ENCODE measurements around the gene FGFRL1. TPM values are rescaled to one million over a fixed set of nuclear protein-coding genes. Genes with fewer than 3 reads are reported as not detected.

The FGFRL1 gene
- total RNA-seq, 1 experiment from 2014 or later: 82.5 TPM

DNA sequence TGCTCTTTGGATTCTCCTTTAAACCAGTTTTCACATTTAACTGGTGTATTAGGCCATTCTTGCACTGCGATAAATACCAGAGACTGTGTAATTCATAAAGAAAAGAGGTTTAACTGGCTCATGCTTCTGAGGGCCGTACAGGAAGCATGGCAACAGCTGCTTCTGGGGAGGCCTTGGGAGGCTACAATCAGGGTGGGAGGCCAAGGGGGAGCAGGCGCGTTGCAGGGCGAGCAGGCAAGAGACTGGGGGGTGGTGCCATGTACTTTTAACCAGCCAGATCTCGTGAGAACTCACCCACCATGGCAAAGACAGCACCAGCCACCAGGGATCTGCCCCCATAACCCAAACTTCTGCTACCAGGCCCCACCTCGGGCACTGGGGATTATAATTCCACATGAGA is 63.8 kb downstream of the FGFRL1 start:
- no peak for DNase-seq (ENCODE audit: low read depth)

DNA sequence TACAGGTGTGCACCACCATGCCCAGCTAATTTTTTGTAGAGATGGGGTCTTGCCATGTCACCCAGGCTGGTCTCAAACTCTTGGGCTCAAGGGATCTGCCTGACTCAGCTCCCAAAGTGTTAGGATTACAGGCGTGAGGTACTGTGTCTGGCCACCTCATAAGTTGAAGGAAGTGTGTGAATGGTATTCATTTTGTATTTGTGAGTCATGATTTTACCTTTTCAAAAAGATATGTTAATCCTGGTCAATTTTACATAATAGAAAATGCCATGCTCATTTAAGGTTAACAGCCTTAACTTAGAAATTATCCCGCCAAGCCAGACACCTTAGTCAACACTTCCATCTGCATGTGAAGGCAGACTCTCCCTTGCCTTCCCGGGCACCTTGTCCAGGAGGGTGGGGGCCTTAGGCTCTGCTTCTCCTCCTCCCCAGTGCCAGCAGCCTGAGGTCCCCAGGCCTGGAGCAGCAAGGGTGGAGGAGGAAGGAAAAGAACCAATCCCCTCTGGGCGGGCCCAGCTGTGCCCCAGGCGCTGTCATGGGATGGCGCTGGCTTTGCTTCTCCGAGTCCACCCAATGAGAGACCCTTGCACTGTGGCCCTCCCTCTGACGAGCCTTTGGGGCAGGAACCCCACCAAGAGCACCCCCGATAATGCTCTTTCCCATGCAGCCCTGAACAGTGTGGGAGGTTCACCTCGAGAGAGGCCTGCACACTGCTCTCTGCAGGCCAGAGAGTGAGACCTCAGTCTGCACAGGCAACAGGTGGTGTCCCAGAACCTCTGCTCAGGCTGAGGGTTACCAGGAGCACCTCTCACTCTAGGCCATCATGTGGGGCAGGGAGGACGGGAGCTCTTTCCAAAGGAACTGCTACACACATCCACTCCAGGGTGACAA is 64.6 kb downstream of the FGFRL1 start:
- no peak for DNase-seq (ENCODE audit: low read depth)

Other genes starting within 250 kb of the FGFRL1 start
- not detected in 2 replicates for gene CPLX1, start 185.5 kb upstream of the FGFRL1 start, total RNA-seq (2014; rRNA removed; shearing (Covaris generic))
- gene GAK, start 79.3 kb upstream of the FGFRL1 start, total RNA-seq (2014; rRNA removed; shearing (Covaris generic)): 48.3 and 67.5 TPM in 2 replicates
- 31.6 and 36.9 TPM in 2 replicates for gene TMEM175, start 79.2 kb upstream of the FGFRL1 start, total RNA-seq (2014; rRNA removed; shearing (Covaris generic))
- gene DGKQ, start 38.1 kb upstream of the FGFRL1 start, total RNA-seq (2014; rRNA removed; shearing (Covaris generic)): 4.8 and 9.3 TPM in 2 replicates
- 3.4 and 11.9 TPM in 2 replicates for gene IDUA, start 24.6 kb upstream of the FGFRL1 start, total RNA-seq (2014; rRNA removed; shearing (Covaris generic))
- gene SLC26A1, start 18.2 kb upstream of the FGFRL1 start, total RNA-seq (2014; rRNA removed; shearing (Covaris generic)): not detected in 2 replicates
- 24.1 and 25.2 TPM in 2 replicates for gene RNF212, start 101.9 kb downstream of the FGFRL1 start, total RNA-seq (2014; rRNA removed; shearing (Covaris generic))
- 0.07 TPM in 1 of 2 replicates, not detected in the other for gene SPON2, start 161.0 kb downstream of the FGFRL1 start, total RNA-seq (2014; rRNA removed; shearing (Covaris generic))
- 101 and 166 TPM in 2 replicates for gene CTBP1, start 237.5 kb downstream of the FGFRL1 start, total RNA-seq (2014; rRNA removed; shearing (Covaris generic))

Measured in M059J (cell line).